ENCODE results near the gene HOXD3. TPM values are rescaled to one million over a fixed set of nuclear protein-coding genes. Genes with fewer than 3 reads are reported as not detected.

The HOXD3 gene
- total RNA-seq, 2 experiments from 2014 or later, result not detected

DNA sequence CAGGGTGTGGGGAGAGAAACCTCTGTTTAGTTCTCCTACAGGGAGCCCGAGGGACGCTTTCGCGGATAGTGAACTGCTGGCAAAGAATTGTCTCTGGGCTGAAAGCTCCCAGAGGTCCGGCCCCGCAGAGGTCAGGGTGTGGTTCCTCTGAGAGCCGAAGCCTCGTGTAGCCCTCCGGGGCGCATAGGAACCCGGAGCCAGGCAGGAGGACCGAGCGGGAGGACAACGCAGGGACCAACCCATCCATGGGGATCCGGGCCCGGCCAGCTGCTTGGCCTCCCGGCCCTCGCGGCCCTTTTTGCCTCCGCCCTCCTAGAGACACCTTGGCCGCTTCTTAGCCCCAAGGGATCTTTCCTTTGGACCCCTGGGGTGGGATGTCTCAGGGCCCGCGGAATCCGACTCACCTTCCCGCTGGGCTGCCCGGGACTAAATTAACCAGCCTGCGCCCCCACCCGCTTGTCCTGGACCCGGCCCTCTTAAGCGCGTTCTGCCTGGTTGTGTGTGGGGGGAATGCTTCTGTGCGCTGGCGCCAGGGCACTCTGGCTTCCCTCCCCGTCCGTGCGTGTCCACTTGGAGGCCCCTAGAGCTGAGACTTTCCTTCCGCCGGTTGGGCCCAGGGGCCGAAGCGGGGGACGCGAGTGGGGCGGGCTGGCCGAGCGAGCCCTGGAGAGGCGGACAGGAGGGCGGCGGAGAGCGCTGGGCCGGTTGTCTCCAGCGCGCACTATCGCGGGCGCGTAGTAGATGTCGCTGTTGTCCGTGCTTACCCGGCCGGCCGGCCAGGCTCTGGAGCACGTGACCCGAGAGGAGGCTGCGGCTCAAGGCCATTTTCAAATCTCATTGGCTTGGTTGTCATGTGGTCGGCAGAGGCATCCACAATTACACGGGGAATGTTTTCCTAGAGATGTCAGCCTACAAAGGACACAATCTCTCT lies 41.0 kb upstream of the HOXD3 start, which contains the start of gene HOXD10:
Gene HOXD10, plus strand, starts transcription at position 896 of the 931 bp plus-strand sequence. CDS start 56 bp downstream, outside the sequence.
- Mint-ChIP-seq H3K27ac (peak within 1 kb of the TSS; percentile 61), H3K27me3 (peaks cover 96% of the 10 kb centered on the region), H3K4me3 (no peak within 1 kb of the TSS), H3K9me3 (peaks cover 8% of the 10 kb centered on the region), H3K36me3 (peaks cover 3% of the 10 kb centered on the region), H3K4me1 (peaks cover 2% of the 10 kb centered on the region)
- no peak for DNase-seq
- POLR2A ChIA-PET, result no interaction called here
- no peak for ATAC-seq (ENCODE audit: low read depth)

DNA sequence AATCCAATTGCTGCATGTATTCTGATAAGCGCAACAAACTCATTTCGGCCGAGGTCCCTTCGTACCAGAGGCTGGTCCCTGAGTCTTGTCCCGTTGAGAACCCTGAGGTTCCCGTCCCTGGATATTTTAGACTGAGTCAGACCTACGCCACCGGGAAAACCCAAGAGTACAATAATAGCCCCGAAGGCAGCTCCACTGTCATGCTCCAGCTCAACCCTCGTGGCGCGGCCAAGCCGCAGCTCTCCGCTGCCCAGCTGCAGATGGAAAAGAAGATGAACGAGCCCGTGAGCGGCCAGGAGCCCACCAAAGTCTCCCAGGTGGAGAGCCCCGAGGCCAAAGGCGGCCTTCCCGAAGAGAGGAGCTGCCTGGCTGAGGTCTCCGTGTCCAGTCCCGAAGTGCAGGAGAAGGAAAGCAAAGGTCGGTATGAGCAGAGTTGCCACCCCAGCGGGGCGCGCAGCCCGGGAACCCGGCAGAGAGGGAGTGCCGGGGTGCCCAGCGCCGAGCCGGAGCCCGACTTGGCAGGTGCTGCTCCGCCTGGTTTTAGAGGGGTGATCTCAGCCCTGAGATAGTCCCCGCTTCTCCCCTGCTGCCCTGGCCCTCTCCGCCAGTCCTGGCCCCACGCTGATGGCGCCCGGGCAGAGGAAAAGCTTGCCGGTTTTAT lies 39.8 kb upstream of the HOXD3 start:
- H3K27me3 Mint-ChIP-seq, result peaks cover 89% of the 10 kb centered on the region
- peaks cover 2% of the 10 kb centered on the region for H3K4me1 Mint-ChIP-seq
- H3K9me3 Mint-ChIP-seq, result peaks cover 8% of the 10 kb centered on the region
- POLR2A ChIA-PET, result no interaction called here
- no peak for DNase-seq
- H3K36me3 Mint-ChIP-seq, result peaks cover 3% of the 10 kb centered on the region
- ATAC-seq (ENCODE audit: low read depth), result no peak
- no peak overlapping the region for H3K4me3 Mint-ChIP-seq
- peak overlapping the region; percentile 61 for H3K27ac Mint-ChIP-seq

DNA sequence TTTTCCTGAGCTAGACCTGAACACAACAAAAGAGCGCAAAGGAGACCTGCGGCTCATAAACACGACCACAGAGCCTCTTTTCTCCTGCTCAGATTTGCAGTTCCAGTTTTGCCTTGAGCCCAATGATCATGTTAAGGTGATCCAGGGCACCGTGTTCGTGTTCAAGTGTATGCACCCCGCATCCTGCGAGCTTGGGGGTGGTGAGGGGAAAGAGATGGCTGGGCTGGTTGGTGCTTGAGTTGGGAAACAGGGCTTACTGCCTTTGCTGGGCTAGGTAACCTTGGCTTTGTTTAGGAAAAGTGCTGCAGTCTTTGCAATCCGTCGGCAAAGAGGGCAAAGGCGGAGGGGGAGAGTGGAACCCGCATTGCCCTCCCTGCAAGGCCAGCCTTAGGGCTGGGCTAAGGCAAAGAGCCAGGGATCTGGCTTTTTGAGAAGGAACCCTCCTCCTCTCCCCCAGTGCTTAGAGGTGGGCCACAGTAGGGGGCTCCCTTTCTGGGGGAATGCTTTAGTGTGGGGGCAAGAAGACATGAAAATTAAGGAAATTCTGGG lies 39.2 kb upstream of the HOXD3 start:
- peaks cover 8% of the 10 kb centered on the region for H3K9me3 Mint-ChIP-seq
- peaks cover 2% of the 10 kb centered on the region for H3K4me1 Mint-ChIP-seq
- H3K4me3 Mint-ChIP-seq, result no peak overlapping the region
- peaks cover 3% of the 10 kb centered on the region for H3K36me3 Mint-ChIP-seq
- no peak overlapping the region for H3K27ac Mint-ChIP-seq
- POLR2A ChIA-PET, result no interaction called here
- no peak for ATAC-seq (ENCODE audit: low read depth)
- no peak for DNase-seq
- H3K27me3 Mint-ChIP-seq, result peaks cover 86% of the 10 kb centered on the region

DNA sequence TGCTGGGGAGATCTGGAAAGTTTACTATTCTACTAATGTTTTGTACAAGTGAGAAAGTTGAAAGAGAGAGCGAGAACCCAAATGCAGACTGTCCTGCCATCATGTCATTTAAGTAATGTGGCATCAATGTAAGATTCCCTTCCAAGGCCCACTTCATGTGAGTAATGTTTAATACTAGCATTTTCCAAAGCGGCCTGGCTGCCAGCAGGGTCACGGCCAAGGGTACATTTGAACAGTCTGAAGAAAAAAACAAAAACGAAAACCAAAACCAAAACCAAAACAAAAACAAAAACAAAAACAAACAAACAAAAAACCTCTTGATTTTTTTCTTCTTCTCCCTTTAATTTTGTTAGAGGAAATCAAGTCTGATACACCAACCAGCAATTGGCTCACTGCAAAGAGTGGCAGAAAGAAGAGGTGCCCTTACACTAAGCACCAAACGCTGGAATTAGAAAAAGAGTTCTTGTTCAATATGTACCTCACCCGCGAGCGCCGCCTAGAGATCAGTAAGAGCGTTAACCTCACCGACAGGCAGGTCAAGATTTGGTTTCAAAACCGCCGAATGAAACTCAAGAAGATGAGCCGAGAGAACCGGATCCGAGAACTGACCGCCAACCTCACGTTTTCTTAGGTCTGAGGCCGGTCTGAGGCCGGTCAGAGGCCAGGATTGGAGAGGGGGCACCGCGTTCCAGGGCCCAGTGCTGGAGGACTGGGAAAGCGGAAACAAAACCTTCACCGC lies 38.3 kb upstream of the HOXD3 start:
- H3K4me3 Mint-ChIP-seq, result no peak overlapping the region
- POLR2A ChIA-PET, result no interaction called here
- DNase-seq, result no peak
- H3K36me3 Mint-ChIP-seq, result peaks cover 3% of the 10 kb centered on the region
- peaks cover 3% of the 10 kb centered on the region for H3K4me1 Mint-ChIP-seq
- H3K27me3 Mint-ChIP-seq, result peaks cover 84% of the 10 kb centered on the region
- peaks cover 2% of the 10 kb centered on the region for H3K9me3 Mint-ChIP-seq
- no peak overlapping the region for H3K27ac Mint-ChIP-seq
- no peak for ATAC-seq (ENCODE audit: low read depth)

DNA sequence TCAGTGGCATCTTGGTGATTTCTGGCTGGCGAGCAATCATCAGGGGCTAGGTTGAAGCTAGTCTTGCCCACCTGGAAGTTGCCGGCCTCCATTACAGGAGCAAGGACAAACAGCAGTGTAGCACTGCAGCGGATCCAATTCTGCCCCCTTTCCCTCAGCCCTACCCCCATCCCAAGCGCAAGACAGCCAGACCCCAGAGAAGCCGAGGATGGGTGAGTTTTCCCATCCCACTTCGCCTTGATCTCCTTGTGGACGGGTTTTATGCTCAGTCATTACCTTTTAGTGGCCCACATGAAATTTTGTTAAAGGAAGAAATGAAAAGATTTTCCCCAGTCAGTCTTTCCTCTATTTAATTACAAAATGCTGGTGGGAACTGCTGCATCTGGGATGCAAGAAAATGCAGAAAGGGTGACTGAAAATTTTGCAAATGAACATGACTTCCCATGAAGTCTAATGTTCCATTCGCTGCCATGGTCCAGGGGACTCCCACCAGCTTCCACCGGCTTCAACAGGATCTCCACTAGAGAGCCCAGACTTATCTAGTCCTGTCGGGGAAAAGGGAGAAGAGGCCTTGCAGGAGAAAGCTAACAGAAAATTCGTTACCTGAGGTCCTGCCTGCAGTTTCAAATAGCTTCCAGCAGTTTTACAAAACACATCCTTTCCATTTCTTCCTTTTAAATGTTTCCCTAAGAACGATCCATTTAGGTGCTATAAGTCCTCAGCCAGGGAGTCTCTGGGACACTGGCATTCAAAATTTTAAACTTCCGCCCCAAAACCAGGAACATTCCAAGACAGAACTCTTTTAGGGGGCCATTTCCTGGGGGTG lies 36.5 kb upstream of the HOXD3 start:
- POLR2A ChIA-PET, result no interaction called here
- ATAC-seq (ENCODE audit: low read depth) (no peak), DNase-seq (peak; percentile 13)
- Mint-ChIP-seq H3K9me3 (peaks cover 2% of the 10 kb centered on the region), H3K36me3 (peaks cover 3% of the 10 kb centered on the region), H3K4me1 (peaks cover 7% of the 10 kb centered on the region), H3K27ac (no peak overlapping the region), H3K4me3 (no peak overlapping the region), H3K27me3 (peaks cover 84% of the 10 kb centered on the region)

DNA sequence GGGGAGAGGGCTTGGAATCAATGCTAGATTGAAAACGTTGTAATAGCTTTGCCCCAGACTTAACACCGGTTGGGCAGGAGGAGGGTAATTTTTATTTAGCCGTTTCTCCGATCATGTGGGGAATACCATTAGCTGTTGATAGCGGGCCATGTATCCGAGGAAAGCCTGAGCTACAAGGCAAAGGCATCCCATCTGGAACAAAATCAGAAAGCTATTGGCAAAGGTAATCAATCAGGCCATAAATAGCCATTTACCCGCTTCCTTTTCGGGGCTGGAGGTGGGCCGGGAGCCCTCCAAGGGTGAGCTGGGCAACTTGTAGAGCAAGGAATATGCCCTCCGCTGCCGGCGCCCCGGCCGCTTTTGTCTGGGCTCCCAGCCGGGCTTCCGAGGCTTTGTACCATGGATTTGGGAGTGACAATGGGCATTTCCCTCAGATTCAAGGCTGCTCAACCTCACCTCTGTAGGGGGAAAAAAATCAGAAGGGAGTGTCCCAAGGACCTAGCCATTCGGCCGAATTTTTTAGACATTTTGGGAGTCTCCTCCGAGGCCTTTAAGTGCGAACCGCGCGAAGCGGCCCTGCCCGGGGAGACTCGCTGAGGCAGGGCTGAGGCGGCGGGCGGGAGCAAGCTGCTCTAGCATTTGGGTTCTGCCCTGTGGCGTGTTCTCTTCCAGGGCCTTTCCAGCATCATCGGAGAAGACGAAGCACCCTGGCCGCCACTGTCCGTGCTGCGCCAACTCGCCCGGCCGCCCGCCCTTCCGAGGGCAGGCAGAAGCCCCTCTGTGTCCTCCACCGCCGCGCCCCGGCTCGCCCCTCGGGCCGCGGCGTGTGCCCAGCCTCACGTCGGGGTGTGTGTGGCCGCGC lies 35.7 kb upstream of the HOXD3 start:
- DNase-seq, result no peak
- POLR2A ChIA-PET, result no interaction called here

DNA sequence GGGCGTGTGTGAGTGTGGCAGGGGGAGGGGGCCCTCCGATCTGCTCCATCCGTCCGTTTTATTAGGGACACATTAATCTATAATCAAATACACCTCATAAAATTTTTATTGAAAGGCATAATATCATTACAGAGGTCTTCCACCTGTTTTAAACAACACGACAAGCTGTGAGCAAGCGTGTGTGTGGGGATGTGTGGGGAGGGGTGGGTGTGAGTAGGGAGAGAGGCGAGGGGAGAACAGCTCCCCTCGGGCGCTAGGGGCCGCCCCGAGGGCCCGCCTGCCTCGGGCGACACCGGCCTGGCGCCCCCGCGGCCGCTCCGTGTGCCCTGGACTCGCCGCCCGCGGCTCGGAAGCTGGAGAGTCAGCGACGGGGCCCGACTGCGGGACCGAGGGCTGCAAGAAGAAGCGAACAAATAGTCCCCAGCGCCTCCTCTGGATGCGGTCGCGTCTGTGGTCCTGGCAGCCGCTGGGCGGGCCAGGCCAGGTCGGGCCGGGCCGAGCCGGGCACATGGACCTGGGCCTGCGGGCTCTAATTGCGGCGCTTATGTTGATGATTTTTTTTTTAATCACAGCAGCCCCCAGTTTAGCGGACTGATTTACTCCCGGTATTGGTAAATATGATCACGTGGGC lies 34.9 kb upstream of the HOXD3 start:
- peaks cover 2% of the 10 kb centered on the region for H3K9me3 Mint-ChIP-seq
- no peak overlapping the region for H3K4me3 Mint-ChIP-seq
- H3K4me1 Mint-ChIP-seq, result peaks cover 7% of the 10 kb centered on the region
- peaks cover 84% of the 10 kb centered on the region for H3K27me3 Mint-ChIP-seq
- POLR2A ChIA-PET, result no interaction called here
- DNase-seq (no peak), ATAC-seq (ENCODE audit: low read depth) (no peak)
- no peak overlapping the region for H3K27ac Mint-ChIP-seq
- H3K36me3 Mint-ChIP-seq, result no peaks in the 10 kb centered on the region

More for the DNA sequence above, 35.7 kb upstream of the HOXD3 start:
- H3K4me3 Mint-ChIP-seq, result no peak overlapping the region
- peaks cover 84% of the 10 kb centered on the region for H3K27me3 Mint-ChIP-seq
- no peak overlapping the region for H3K27ac Mint-ChIP-seq
- peaks cover 7% of the 10 kb centered on the region for H3K4me1 Mint-ChIP-seq
- peaks cover 3% of the 10 kb centered on the region for H3K36me3 Mint-ChIP-seq
- H3K9me3 Mint-ChIP-seq, result peaks cover 2% of the 10 kb centered on the region
- ATAC-seq (ENCODE audit: low read depth), result no peak

DNA sequence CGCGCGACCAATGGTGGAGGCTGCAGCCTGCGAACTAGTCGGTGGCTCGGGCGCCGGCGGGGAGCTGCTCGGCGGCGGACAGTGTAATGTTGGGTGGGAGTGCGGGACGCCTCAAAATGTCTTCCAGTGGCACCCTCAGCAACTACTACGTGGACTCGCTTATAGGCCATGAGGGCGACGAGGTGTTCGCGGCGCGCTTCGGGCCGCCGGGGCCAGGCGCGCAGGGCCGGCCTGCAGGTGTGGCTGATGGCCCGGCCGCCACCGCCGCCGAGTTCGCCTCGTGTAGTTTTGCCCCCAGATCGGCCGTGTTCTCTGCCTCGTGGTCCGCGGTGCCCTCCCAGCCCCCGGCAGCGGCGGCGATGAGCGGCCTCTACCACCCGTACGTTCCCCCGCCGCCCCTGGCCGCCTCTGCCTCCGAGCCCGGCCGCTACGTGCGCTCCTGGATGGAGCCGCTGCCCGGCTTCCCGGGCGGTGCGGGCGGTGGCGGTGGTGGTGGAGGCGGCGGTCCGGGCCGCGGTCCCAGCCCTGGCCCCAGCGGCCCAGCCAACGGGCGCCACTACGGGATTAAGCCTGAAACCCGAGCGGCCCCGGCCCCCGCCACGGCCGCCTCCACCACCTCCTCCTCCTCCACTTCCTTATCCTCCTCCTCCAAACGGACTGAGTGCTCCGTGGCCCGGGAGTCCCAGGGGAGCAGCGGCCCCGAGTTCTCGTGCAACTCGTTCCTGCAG lies 34.3 kb upstream of the HOXD3 start, which contains the start of gene HOXD9:
Gene HOXD9, plus strand, starts transcription at position 37 of the 728 bp plus-strand sequence. Its CDS starts 50 bp downstream, at position 87.
- ATAC-seq (ENCODE audit: low read depth), result no peak
- peaks cover 2% of the 10 kb centered on the region for H3K9me3 Mint-ChIP-seq
- DNase-seq, result no peak
- H3K27me3 Mint-ChIP-seq, result peaks cover 85% of the 10 kb centered on the region
- POLR2A ChIA-PET, result no interaction called here
- H3K4me3 Mint-ChIP-seq, result no peak within 1 kb of the TSS
- peak within 1 kb of the TSS; percentile 65 for H3K27ac Mint-ChIP-seq
- H3K4me1 Mint-ChIP-seq, result peaks cover 7% of the 10 kb centered on the region
- no peaks in the 10 kb centered on the region for H3K36me3 Mint-ChIP-seq

DNA sequence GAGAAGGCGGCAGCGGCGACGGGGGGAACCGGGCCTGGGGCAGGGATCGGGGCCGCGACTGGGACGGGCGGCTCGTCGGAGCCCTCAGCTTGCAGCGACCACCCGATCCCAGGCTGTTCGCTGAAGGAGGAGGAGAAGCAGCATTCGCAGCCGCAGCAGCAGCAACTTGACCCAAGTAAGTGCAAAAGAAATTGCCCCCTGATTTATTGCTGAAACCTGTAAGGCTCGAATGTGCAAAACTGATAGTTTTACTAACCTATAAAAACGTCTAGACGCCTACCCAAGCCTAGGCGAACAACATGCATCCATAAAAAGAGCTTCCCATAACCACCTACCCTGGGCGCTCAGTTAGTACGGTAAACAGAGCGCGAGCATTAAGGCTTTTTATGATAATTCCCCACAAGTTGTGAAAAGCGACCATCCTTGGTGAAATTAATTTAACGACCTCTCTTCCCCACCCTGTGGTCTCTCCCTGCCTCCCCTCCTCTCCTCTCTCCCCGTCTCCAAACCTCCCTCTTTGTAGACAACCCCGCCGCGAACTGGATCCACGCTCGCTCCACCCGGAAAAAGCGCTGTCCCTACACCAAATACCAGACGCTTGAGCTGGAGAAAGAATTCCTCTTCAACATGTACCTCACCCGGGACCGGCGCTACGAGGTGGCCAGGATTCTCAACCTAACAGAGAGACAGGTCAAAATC lies 33.5 kb upstream of the HOXD3 start:
- peaks cover 85% of the 10 kb centered on the region for H3K27me3 Mint-ChIP-seq
- H3K4me3 Mint-ChIP-seq, result peak overlapping the region; percentile 39
- no peak for DNase-seq
- H3K9me3 Mint-ChIP-seq, result peaks cover 2% of the 10 kb centered on the region
- H3K36me3 Mint-ChIP-seq, result no peaks in the 10 kb centered on the region
- H3K27ac Mint-ChIP-seq, result peak overlapping the region; percentile 65
- POLR2A ChIA-PET, result no interaction called here
- H3K4me1 Mint-ChIP-seq, result peaks cover 12% of the 10 kb centered on the region
- no peak for ATAC-seq (ENCODE audit: low read depth)

DNA sequence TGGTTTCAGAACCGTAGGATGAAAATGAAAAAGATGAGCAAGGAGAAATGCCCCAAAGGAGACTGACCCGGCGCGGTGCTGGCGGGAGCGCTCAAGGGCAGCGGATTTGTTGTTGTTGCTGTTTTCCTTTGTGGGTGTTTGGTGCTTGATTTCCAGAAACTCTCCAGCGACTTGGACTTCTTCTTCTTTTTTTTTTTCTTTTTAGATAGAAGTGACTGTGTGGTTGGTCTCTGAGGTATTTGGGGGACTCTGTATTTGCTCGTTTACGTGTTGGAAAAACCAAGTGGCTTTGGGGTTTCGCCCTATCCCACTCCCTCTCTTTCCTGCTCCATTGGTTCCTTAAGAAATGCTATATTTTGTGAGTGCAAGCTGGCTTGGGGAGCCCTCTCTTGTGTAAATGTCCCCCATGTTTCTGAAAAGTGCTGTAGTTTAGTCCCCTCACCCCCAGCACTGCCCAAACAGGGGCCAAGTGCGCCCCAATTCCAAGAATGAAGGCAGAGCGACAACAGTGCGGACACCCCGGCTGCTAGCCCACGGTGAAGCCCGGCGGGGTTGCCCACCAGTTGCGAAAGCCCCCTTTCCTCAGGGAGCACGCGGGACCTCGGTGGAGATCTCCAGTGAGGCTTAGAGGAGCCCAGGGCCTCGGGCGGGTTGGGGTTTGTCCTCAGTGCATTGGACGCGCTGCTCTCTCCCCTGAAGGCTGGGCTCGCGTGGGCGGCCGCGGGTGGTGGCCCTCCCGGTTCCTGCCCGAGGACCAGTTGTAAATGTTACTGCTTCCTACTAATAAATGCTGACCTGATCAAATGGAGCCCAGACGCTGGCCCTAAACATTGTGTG lies 32.8 kb upstream of the HOXD3 start:
- ATAC-seq (ENCODE audit: low read depth), result no peak

More for the DNA sequence above, 32.8 kb upstream of the HOXD3 start:
- Mint-ChIP-seq H3K4me3 (peak overlapping the region; percentile 39), H3K4me1 (peaks cover 12% of the 10 kb centered on the region), H3K36me3 (no peaks in the 10 kb centered on the region), H3K9me3 (no peaks in the 10 kb centered on the region), H3K27me3 (peaks cover 87% of the 10 kb centered on the region), H3K27ac (peak overlapping the region; percentile 65)
- POLR2A ChIA-PET, result no interaction called here
- no peak for DNase-seq
